ENCODE measurements around the gene BEND2. TPM values are rescaled to one million over a fixed set of nuclear protein-coding genes. Genes with fewer than 3 reads are reported as not detected.

BEND2 gene
- total RNA-seq, 1 experiment from 2014 or later: not detected

GRCh38 chrX:18210470-18210869 lies 10.2 kb downstream of the BEND2 start:
- Histone ChIP-seq H3K79me1 (ENCODE audit: insufficient read depth, low read depth, low read length, poor library complexity, severe bottlenecking) (no peaks in the 10 kb centered on the region), H3K27ac (ENCODE audit: insufficient read length, low read depth, low read length) (no peak overlapping the region), H3K79me2 (ENCODE audit: insufficient read depth, low read length) (no peaks in the 10 kb centered on the region), H3K23ac (ENCODE audit: insufficient read length, low read depth, low read length) (no peak overlapping the region), H3K4me2 (ENCODE audit: insufficient read depth, insufficient read length, low read length) (no peak overlapping the region), H4K91ac (ENCODE audit: insufficient read length, low read depth, low read length) (no peak overlapping the region), H3K23me2 (ENCODE audit: insufficient read length, low read depth, low read length, poor library complexity, severe bottlenecking) (no peaks in the 10 kb centered on the region), H3K18ac (ENCODE audit: insufficient read length, low read depth, low read length) (no peak overlapping the region), H3K4me1 (ENCODE audit: insufficient read depth, low read length) (no peaks in the 10 kb centered on the region), H3K9me3 (ENCODE audit: control insufficient read depth, low read depth, low read length) (peaks cover 13% of the 10 kb centered on the region), H2BK15ac (ENCODE audit: low read depth, low read length) (no peak overlapping the region), H3K14ac (ENCODE audit: insufficient read depth, low read length) (no peak overlapping the region), H2BK12ac (ENCODE audit: insufficient read length, low read depth, low read length) (no peak overlapping the region), H3T11ph (ENCODE audit: low read length) (no peak overlapping the region), H3K27me3 (ENCODE audit: insufficient read depth, low read length) (no peaks in the 10 kb centered on the region), H2BK20ac (ENCODE audit: low read depth, low read length, poor library complexity, severe bottlenecking) (no peak overlapping the region), H3K9ac (ENCODE audit: extremely low read depth, insufficient read length, low read length) (no peak overlapping the region), H4K5ac (ENCODE audit: insufficient read length, low read depth, low read length) (no peak overlapping the region), H2BK5ac (ENCODE audit: insufficient read length, low read length) (no peak overlapping the region), H2BK120ac (ENCODE audit: low read depth, low read length, poor library complexity, severe bottlenecking) (no peak overlapping the region), H2AK5ac (ENCODE audit: insufficient read length, low read length) (no peak overlapping the region), H3K4ac (ENCODE audit: low read depth, low read length) (no peak overlapping the region), H4K8ac (replicated peaks; ENCODE audit: insufficient read length, low read depth, low read length) (no peak overlapping the region), H4K20me1 (ENCODE audit: control insufficient read depth, insufficient read depth, insufficient read length) (no peaks in the 10 kb centered on the region), H2AFZ (ENCODE audit: low read length) (no peak overlapping the region), H3K56ac (ENCODE audit: insufficient read length, low read depth, low read length) (no peak overlapping the region)
- Mint-ChIP-seq H3K9me3 (peaks cover 46 to 61% of the 10 kb centered on the region in 2 experiments), H3K27ac (no peak overlapping the region), H3K27me3 (ENCODE audit: low read depth) (no peaks in the 10 kb centered on the region), H3K4me3 (no peak overlapping the region), H3K36me3 (ENCODE audit: insufficient read depth in 1 of 3, low read depth in 3 of 3) (peaks cover 0 to 2% (median 0%) of the 10 kb centered on the region in 3 experiments; a peak in 1 of 7 replicates), H3K4me1 (no peaks in the 10 kb centered on the region)
- DNase-seq: no peak
- peak; percentile 53 for TF ChIP-seq CTCF (conservative IDR thresholded peaks at IDR 0.05)
- no CpG with 5 or more reads among the region's 2 CpGs for WGBS (ENCODE audit: extremely low coverage, insufficient read length, low lambda C conversion rate)
